Mesenteric fat pad (tissue), 1 donor: Measurements from ENCODE around the gene SENP1. TPM values are rescaled to one million over a fixed set of nuclear protein-coding genes. Genes with fewer than 3 reads are reported as not detected.
"Not testable (repeated sequence)": the region's sequence is repeated elsewhere in the genome, so short reads cannot be mapped to it uniquely, and the experiment has no call there.

Experiments used
- DNase-seq: peaks from one replicate; pipeline ENCODE4 v3.0.0-alpha.2; 2020; ENCODE audit warnings: low spot score
- long read RNA-seq: library from polyadenylated mRNA; unstranded; transcript quantifications from one replicate; pipeline ENCODE4 v2.0.0, GENCODE V29; 2020
- total RNA-seq: library from RNA; stranded (reverse); fragmentation: NEBNext Ultra II Directional; extraction: Animal tissue kit (Norgen Biotek cat#: 25700); gene quantifications from one replicate; pipeline ENCODE4 v1.2.1, GENCODE V29; 2021
- donor health status: DM: yes; HTN: yes; CAD: no.

SENP1 gene
- 14.5 TPM for total RNA-seq
- long read RNA-seq, partial matches to known transcripts: 1 of 3 reads
- long read RNA-seq, other reads (novel, unspliced or antisense): 2 of 3 reads

GRCh38 chr12:48105867-48106680 is at the start of gene SENP1:
Gene SENP1, minus strand, starts transcription at chr12:48106079. Its CDS starts 4,607 bp downstream, at chr12:48101472.
- DNase-seq: peak; percentile 95

- DNase-seq: no peak
Measured at GRCh38 chr12:48151103-48151771, 45.4 kb upstream of the SENP1 start.

GRCh38 chr12:48145981-48146380 is 40.1 kb upstream of the SENP1 start:
- DNase-seq: no peak

DNA sequence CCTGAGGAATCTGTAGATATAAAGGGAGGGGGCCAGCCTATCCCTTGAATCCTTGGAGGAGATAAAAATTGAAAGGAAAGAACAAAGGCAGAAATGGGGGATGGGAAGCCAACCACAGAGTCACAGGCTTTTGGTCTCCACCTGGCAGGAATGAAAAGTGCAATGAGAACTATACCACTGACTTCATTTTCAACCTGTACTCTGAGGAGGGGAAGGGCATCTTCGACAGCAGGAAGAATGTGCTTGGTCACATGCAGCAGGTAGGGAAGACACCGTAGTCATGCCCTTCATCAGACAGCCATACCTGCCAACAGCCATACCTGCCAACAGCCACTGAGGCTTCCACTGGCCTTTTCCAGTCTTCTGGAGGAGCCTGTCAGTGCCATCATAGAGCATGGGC is 38.0 kb upstream of the SENP1 start:
- no peak for DNase-seq

DNA sequence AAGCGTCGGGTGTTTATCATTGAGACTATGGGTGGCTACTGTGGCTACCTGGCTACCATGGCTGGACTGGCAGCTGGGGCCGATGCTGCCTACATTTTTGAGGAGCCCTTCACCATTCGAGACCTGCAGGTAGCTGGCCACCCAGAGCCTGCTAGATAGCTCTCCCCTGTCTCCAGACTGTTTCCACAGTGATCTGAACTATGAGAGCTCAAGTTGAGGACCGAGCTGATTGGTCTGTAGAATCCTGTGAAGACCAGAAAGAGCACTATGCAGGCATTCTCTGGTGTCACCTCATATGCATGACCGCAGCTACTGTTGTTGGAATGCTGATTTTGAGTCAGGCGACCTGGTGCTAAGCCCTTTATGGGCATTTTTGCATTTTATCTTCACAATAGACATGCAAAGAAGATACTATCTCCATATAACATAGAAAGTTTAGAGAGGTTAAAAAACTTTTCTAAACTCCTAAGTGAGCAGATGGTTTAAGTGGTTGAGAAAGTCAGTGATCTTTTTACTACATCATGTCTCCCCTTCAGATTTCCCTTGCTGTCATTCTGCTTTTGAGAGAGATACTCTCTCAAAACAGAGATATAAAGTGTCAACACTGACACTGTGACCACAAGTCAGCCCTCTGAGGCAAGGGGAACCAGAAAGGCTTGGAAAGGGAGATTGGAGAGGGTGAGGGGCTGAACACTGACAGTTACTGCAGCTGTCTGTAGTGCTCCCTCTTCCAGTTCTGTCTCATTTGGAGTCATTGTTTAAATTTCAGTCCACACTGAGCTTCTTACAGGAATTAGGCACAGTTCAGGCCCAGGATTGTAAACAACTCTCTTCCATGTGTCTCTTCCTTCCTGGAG is 37.2 kb upstream of the SENP1 start:
- no peak for DNase-seq

DNA sequence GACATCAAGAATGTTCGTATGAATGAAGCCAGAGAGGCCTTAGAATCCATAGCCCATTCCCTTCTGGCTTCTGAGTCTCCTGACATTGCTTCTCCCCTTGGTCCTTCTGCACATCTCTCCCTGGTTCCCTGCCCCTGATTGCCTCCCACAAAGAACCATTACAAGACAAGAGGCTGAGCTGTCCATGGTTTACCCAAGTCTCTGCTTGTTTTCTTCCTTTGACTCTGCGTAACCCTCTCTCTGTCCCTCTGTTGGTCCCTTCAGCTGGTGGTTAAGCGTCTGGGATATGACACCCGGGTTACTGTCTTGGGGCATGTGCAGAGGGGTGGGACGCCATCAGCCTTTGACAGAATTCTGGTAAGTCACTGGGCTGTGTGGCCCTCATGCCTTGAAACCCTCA is 29.1 kb upstream of the SENP1 start:
- DNase-seq: no peak

- no peak for DNase-seq
Measured at GRCh38 chr12:48132826-48133225, 26.9 kb upstream of the SENP1 start.

DNA sequence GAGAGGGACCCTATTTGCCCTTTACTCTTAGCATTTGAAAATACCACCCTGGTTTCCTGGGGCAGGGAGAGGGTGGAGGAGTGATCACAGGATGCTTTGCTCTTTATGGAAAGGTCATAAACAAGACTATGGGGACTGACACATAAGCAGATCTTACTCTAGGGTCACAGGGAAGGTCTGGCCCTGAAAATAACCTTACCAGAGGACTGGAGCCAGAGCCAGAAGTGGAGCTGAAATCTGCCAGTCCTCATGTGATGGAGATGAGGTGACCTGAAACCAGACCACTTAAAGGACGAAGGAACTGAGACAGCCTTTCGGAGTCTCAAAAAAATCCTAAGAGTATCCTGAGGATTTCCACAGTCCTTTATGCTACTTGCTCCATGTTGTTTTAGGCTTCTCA is 25.6 kb upstream of the SENP1 start:
- DNase-seq: no peak

GRCh38 chr12:48129376-48129775 is 23.5 kb upstream of the SENP1 start:
- DNase-seq: no peak

DNA sequence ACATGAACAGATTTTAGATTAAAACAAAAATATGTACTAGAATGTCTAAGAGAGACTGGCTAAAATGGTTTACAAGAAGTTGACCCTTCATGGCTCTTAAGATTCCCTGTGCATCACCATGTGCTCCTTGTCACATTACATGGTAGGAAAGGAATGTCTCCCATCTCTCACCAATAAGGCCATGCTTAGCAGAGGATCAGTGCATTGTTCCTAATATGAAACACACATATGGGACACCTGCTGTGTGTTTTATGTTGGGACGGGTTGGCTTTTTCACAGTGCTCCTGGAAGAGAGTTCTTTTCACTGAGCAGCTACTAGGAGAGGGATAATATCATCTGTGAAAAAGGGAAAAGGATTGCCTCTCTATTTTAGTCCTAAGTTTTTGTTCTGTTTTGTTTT is 22.9 kb upstream of the SENP1 start:
- no peak for DNase-seq

DNA sequence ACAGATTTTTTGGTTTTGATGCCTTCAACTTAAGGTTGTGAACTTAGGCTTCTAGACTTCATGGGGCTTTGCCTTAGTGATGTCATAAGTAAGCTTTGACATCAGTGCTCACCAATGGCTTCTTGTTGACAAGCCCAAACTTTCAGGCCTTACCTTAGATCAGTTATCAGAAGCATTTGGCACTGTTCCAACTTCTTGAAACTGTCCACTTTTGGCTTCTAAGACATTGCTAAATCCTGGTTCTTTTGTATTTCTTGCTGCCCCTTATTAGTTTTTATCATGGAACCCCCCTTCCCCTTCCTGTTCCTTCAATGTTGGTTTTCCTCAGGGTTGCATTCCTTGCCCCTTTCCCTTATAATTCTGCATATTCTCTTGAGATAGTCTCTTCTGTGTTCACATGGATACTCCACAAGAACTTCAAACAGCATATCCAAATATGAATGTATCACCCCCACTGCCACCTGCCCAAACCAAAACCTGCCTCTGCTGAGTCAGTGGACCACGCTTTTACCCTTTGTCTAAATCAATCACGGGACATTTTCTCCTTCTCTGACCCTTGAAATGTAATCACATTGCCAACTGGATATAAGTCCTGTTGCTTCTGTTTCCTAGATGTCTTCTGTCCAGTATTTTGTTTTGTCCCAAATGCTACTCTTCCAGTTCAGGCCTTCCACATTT is 21.2 kb upstream of the SENP1 start:
- DNase-seq: no peak

- DNase-seq: no peak
Measured at GRCh38 chr12:48125985-48126384, 20.1 kb upstream of the SENP1 start.

DNA sequence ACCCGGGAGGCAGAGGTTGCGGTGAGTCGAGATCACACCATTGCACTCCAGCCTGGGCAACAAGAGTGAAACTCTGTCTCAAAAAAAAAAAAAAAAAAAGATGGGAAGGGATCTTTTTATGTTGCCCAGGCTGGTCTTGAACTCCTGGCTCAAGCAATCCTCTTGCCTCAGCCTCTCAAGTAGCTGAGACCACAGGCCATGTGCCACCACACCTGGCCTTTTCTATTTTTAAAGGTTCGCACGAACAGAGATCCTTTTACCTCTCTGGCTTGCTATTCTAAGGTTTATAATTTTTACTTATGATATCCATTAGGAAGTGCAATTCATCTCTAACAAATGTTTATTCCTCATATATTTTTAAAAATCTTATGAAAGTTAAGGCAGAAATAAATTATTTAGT is 19.7 kb upstream of the SENP1 start:
- DNase-seq: not testable (repeated sequence)

- DNase-seq: no peak
Measured at GRCh38 chr12:48123169-48123568, 17.3 kb upstream of the SENP1 start.

- no peak for DNase-seq
Measured at GRCh38 chr12:48122065-48122834, 16.4 kb upstream of the SENP1 start.

DNA sequence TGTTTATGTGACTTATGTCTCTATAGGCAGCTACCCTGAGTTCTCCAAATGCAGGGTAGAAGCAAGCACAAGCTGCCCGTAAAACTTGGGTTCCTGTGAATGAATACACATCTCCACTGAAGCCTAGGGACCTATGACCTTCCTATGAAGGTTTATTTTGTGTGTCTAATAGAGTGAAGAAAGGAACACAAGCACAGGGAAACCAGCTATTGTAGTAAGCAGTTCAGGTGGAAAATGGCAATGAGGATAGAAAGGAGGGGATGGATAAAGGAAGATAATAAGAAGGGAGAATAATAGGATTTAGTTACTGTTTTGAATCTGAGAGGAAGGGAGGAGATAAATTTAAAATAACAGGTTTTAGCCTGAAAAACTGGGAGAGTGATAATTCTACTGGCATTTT is 15.6 kb upstream of the SENP1 start:
- no peak for DNase-seq

- DNase-seq: no peak
Measured at GRCh38 chr12:48119834-48120195, 13.9 kb upstream of the SENP1 start.

DNA sequence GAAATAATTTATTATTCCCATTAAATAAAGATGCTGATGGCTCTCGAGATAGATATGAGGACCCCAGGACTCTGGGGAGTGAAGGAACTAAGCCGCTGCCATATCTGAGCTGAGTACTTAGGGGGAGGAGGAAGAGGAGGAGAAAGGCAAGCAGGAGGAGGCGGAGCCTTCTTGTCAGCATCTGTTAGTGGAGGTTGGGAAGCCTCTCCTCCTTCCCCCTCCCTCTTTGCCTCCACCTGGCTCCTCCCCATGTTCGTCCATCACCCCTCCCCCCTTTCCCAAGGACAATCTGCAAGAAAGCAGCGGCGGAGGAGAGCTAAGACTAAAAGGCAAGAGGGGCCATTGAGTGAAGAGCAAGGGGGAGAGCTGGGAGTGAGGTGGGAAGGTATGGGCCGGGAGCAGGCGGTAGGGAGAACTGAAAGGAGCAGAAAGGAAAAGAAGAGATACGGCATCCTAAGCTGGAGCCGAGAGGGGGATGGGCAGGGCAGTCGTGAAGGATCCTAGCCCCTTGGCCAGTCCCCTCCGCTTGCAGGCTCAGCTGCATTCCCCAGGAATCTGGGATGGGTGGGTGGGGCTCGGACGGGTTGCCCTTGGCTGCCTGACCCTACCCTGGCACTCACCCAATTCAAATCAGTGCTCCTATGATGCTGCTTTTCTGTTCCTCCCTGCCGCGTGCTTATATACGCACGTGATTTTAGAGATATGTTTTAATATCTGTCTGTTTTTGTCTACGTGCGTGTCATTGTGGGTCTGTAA is 13.4 kb upstream of the SENP1 start, which contains the start of gene PFKM:
TSS of gene PFKM (plus strand) at position 287 of the 756 bp plus-strand sequence. CDS start 3,411 bp downstream, outside the sequence.
- no peak for DNase-seq

DNA sequence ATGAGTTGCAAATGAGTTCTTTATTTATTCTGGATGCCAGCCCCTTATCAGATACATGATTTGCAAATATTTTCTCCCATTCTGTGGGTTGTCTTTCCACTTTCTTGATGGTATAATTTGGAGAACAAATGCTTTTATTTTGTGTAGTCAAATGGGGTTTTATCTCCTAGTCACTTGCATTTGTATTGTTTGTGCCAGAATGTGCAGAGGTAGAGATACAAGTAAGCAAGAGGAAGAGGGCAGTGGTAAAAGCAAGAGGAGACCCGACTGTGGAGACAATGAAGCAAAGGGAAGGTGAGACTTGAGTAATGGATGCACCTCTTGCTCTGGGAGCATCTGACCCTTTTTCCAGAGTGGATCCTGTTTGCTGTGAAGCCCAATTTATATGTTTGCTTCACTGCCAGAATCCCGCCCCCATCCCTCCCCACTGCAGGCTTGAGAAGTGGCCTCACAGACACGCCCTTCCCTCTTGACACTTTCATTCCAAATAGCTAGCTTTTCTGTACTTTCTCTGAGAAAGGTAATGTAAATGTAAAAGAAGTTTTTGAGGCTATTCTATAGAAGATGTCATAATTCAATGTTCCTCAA is 12.5 kb upstream of the SENP1 start:
- no peak for DNase-seq
